SU-DHL-6 (cell line): ENCODE results near the gene OR51A2.

Source experiments
- CTCF ChIP-seq: fragments of 200-600 bp; sonication (generic); IDR thresholded peaks from one replicate; pipeline ENCODE4 v1.5.1; 2017; ENCODE audit warnings: antibody characterized with exemption, mild to moderate bottlenecking, low read length, moderate library complexity; ENCODE audit not compliant: insufficient read depth, poor library complexity, severe bottlenecking
- EZH2phosphoT487 ChIP-seq: fragments of 200-600 bp; sonication (generic), shearing (Covaris generic); conservative IDR thresholded peaks from 2 replicates; pipeline ENCODE4 v1.6.1; 2018; ENCODE audit warnings: mild to moderate bottlenecking, antibody characterized with exemption, low read length, moderate library complexity, mixed read lengths

GRCh38 chr11:4947505-4947904 lies 8.0 kb downstream of the OR51A2 start, which contains the start of gene OR51A4:
- TF ChIP-seq CTCF (no peak), EZH2phosphoT487 (no peak)
